GM21381 (cell line): Measurements from ENCODE around the gene R3HCC1L.

Experiments
- ATAC-seq: cut with Tn5 transposase; IDR thresholded peaks from one replicate; pipeline ENCODE4 v1.9.1; 2021; ENCODE audit warnings: mild to moderate bottlenecking, moderate library complexity; ENCODE audit not compliant: unreplicated experiment

R3HCC1L gene

DNA sequence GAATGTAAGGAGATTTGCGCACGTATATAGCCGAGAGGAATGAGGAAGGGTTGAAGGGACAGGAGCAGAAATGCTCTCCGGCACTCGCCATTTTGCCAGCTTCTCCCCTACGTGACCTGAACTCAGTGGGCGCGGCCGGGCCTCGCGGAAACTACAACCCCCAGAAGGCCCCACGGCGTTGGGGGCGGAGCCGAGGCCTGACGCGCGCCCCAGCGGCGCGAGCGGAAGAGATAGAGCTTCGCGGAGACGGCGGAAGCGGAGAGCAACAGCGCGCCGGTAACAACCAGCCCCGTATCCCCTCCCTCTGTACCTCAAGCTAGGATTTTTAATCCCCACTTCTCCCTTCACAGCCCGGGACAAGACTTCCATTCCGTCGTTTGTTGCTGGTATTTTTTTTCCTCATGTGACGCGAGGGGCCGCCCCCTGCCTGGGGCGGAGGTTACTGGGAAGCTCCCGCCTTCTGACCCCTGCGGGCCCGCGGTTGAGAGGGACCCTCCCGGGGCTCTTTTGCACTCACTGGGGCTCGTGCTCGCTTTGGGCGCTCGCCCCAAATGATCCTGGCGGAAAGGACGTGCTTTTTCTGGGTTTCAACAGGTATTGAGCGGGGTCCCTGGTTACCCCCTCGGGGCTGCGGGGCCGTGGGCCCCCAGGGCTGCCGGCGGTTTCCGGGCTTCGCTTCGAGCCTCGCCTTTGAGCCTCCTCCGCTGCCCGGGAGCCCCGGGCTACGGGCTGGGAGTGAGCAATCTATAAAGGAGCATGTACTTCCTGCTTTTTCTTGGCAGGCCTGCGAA, at the start of gene R3HCC1L:
Gene R3HCC1L (plus strand): TSS at position 227 of the 791 bp plus-strand sequence. CDS start 73,458 bp downstream, outside the sequence.
- ATAC-seq: peak; percentile 89

DNA sequence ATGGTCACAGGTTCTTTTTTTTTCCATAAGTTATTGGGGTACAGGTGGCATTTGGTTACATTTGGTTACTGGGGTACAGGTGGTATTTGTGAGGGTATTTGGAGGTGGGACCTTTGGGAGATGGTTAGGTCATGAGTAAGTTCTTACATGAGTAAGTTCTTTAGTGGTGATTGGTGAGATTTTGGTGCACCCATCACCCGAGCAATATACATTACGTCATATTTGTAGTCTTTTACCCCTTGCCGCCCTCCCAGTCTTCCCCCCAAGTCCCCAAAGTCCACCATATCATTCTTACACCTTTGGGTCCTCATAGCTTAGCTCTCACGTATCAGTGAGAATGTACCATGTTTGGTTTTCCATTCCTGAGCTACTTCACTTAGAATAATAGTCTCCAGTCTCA, 49.2 kb upstream of the R3HCC1L start:
- no peak for ATAC-seq

DNA sequence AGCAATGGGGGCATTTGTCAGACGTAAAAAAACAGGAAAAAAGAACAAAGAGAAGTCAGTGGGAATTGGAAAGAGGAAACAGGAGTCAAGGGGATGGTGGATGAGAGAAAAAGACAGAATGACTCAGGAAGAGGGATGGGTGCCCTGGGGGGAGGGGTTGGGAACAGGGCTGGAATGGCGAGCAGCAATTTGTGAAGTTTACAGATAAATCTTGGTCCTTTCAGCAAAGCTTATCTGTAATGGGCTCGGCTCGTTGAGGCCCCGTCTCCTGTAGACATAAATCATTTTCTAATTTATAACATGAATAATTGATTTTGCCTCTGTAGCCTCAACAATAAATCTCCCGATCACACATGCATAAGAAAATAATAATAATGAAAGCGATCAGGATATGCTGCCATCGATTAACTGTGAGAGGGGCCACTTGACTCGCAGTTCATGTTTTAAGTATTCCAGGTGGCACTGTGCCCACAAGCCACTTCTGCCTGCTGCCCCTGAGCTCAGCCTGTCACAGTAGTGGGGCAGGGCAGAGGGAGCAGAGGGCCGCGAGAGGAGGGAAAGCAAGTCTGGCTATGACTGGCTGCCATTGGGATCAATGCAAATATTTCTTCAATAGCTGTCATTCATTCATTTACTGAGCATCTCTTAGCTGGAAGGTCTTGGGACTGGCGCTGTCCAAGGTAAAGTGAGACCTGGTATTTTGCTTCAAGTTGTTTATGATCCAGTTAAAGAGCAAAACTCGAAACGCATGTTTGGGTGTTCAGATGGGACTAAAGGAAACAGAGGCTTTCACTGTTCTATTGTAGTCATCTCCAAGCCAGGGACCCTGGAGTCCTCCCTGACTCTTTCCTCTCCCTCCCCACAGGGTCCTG, 47.4 kb upstream of the R3HCC1L start:
- no peak for ATAC-seq

GRCh38 chr10:98088186-98088971, 46.1 kb upstream of the R3HCC1L start:
- no peak for ATAC-seq

DNA sequence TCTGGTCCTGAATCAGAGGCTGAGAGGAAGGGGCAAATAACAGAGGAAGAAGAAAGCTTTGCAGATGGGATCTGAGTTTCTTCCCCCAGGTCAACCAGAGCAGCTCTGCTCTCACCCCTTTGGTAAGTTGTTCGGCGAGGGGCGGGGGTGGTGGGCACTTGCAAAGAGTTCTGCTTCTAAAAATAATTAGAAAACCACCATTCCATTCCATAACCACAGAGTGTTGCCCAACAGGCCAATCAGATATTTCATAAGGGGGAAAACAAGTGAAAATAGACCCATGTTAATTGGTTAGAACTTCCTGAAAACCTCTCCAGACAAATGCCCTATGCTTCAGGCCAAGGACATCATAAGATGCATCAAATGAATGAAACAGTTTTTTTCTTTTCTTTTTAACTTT, 43.6 kb upstream of the R3HCC1L start:
- no peak for ATAC-seq

DNA sequence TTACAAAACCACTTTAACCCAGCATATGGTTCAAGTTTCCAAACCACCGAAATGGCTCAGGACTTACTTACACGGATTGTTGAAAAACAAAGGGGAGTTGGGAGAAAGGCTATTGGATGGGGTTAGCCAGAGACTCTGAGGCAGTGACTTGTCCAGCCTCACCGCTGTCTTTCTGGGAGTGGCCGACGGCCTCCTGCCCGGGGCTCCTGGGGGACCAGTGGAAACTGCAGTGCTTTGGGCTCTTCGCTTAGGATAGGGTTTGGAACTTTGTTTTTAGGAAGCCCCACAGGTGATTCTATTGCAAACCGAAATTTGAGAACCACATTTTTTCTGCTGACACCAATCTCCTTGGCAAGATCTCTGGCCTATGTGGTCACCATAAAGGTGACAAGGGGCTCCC, 38.1 kb upstream of the R3HCC1L start:
- no peak for ATAC-seq

GRCh38 chr10:98096731-98097130, 37.7 kb upstream of the R3HCC1L start:
- ATAC-seq: no peak

DNA sequence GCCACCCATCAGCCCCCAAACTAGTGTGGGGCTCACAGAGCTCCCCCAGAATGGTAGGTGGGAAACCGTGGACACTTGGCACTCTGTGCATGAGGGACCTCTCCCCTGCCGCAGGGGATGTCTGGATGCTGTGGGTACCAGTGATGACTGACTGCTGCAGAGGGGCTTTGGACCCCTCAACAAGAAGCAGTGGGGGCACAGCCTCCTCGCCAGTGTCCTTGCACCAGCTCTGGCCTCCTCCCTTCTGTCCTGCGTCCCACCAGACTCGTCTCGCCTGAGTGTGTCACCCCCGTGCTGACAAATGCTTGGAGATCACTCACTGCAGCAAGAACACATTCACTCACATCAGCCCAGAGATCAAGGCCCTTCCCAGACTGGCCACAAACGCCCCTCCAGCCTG, 37.3 kb upstream of the R3HCC1L start:
- no peak for ATAC-seq

DNA sequence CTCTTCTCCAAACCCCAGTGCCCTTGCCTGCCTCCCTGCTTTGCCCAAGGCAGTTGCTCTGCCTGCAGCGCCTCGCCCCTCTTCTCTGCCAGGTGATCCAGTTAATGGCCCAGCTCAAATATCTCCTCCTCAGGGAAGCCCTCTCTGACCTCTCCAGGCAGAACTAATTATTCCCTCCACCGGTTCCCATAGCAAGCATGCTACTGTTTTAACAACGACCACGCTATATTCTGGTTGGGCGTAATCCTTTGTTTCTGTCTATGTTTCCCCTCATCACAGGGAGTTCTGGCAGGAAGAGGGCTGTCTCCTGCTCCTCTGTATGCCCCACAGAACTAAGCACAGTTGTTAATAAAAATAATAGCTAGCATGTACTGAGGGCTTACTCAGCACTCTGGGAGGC, 36.8 kb upstream of the R3HCC1L start:
- no peak for ATAC-seq

DNA sequence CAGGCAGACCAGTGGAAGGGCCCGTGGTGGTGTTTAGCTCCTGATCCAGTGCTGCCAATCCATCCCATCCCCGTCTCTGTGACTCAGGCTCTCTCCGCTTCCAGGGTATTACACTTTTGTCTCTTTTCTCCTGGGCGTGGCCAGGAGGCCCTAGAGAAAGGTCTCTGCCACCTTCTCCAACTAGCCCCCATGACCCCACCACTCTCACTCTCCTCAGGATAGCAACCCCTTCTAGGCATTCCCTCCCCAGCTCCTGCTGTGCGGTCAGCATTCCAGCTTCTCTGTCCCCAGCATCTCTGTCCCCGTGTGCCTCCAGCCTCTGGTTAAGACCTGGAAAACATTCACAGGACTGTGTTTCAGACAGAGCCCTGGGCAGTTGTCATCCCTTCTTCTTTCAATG, 36.2 kb upstream of the R3HCC1L start:
- no peak for ATAC-seq

DNA sequence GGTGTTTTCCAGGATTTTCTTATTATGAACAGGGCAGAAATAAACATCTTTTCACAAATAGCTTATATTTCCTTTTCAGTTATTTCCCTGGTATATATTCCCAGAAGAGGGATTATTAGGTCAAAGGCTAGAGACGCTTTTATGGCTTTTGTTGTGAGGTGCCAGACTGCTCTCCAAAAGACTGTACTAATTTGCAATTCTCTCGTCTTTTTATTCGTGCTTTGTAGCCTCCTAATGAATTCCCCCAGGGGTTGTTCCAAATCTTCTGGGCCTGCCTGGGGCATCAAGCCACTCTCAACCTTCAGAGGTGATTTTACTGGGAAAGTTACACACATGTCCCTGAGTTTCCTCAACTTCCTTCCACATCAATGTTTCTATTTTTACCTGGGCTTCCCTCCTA, 34.0 kb upstream of the R3HCC1L start:
- no peak for ATAC-seq

GRCh38 chr10:98101366-98101765, 33.1 kb upstream of the R3HCC1L start:
- no peak for ATAC-seq

DNA sequence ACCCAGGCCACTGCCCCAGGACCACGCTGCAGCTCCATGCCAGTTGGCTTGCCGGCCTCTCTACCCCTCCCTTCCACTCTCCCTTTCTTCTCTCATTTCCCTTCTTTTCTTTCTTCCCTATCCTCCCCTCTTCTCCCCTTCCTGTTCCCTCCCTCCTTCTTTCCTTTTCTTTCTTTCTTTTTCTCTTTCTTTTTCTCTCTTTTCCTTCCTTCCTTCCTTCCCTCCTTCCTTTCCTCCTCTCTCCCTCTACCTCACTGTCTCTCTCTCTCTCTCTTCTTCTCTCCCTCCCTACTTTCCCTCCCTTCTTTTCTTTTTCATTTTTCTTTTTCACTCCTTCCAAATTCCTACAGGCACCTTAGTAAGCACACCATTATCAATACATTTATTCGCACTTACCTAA, 30.3 kb upstream of the R3HCC1L start:
- no peak for ATAC-seq

DNA sequence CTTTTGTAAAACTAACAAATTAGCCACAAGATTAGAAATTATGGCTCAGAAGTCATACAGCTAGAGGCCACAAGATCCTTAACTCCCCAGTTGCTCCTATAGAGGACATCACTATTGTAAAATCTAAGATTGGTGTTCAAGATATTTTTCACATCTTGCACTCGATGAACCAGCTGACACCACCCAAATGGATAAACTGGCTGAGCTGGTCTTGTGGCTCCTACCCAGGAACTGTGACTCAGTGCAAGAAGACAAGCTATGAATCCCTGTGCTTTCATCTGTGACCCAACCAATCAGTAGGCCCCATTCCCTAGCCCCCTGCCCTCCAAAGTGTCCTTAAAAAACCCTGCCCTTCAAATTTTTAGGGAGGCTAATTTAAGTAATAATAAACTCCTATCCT, 27.9 kb upstream of the R3HCC1L start:
- ATAC-seq: no peak

DNA sequence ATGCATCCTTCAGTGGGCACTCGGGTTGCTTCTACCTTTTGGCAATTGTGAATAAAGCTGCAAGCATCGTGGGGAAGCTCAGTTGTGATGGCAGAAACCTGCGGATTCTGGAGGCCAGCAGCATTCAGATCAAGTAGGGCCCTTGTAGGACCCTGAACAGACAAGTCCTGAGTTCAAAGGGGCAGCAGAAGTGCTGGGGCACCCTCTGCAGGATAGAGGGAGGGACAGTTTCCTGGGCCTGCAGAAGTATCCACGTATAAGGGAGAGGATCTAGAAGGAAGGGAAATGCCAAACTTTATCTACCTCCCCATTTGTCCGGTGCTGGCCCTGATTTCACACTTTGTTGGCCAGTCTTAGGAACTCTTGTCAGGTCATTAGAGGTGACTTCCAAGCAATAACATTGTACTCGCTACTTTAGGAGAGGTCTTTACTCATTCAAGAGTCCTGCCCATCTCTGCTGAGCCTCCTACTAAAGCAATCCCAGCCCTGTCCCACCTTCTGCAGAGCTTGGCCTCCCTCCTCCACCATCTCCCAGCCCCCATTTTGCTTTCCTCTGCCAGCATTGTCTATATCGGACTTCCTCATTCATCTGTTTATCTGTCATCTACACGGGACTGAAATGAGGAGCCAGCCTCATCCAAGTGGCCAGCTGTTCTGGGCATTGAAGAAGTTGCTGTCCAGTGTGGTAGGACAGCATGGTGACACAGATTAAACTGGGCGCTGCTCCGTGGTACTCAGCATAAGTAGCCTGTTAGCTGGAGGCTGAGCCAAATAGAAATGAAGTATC, 26.6 kb upstream of the R3HCC1L start:
- no peak for ATAC-seq

GRCh38 chr10:98110356-98110755, 24.1 kb upstream of the R3HCC1L start:
- ATAC-seq: no peak

DNA sequence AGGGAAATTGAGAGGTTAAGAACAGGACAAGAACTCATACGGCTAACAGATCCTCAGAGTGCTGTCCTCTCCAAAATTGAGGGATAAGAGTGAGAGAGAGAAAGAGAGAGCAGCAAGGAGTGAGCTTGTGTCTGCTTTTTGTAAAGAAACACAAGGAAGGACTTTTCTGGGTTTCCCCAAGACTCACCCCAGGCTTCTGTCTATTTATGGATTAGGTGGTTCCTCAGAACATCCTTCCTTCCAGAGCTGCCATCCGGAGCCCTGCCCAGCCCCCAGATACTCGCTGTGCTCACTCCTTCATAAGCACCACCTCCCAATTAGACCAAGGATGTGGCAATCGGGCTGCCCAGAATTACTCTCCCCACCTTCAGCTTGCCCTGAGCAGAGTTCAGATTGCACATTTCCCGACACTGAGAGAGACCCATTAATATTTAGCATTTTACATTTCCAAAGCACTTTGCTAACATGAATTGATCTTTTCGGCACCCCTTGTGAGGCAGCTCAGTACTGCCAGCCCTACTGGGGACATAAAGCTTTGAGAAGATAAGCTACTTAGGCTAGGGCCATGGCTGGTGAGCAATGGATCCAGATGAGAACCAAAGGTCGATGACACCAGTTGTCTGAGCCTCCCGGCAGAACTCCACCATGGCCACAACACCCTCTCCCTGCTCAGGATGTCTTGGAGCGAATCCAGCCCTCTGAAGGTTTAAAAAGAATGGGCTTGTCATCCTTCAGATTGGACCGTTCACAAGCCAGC, 19.2 kb upstream of the R3HCC1L start:
- no peak for ATAC-seq

DNA sequence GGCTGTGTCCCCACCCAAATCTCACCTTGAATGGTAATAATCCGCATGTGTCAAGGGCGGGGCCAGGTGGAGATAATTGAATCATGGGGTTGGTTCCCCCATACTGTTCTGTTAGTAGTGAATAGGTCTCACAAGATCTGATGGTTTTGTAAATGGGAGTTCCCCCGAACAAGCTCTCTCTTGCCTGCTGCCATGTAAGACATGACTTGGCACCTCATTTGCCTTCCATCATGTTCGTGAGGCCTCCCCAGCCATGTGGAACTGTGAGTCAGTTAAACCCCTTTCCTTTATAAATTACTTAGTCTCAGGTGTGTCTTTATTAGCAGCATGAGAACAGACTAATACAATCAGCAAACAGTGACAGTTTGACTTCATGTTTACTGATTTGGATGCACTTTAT, 14.6 kb upstream of the R3HCC1L start:
- no peak for ATAC-seq

DNA sequence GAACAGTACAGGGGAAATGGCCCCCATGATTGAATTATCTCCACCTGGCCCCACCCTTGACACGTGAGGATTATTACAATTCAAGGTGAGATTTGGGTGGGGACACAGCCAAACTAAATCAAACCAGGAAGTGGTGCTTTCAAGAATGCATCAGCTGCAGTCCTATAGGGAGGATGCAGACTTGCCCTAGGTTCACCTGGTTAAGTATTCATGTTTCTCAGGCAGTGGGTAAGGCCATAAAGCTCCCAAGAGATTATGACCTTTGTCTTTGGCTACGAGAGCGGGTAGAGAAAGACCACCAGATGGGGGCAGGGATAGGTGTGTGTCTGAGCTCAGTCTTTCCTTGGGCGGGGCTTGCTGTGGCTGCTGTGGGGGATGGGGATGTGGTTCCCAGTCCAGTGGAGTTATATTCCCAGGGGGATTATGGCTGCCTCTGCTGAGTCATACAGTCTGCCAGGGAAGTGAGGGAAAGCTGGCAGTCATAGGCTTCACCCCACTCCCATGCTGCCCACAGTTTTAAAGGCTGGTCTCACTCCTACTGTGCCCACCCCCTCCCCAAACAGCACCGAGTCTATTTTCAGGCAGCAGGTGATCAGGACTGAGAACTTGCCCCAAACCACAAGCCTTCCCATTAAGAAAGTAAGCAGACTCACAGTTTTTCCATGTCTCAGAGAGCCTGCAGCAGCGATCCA, 8.4 kb upstream of the R3HCC1L start:
- no peak for ATAC-seq
